ENCODE data around the gene KNG1.

Gene KNG1

DNA sequence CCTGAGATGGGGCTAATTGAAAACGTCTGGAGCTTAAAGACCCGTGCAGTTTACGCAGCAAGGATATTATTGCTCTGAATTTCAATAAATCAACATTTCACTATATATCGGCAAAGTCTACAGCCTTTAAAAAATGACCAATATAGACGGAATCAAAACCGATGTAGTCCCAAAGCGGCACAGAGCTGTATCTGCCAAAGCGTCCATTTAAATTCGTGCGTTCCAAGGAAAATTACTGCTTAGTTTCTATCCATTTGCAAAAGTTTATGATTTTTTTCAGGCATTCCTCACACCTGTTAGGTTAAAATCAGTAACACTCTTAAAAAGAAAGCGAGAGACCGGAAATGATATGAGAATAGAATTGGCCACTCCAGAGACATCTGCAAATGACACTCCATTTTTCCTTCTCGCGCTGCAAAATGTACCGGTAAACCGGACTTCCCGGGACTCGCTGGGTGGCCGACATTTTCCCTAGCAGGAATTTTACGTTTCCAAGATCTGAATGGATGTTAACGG lies 65.4 kb downstream of the KNG1 start:
- no peak for DNase-seq

DNA sequence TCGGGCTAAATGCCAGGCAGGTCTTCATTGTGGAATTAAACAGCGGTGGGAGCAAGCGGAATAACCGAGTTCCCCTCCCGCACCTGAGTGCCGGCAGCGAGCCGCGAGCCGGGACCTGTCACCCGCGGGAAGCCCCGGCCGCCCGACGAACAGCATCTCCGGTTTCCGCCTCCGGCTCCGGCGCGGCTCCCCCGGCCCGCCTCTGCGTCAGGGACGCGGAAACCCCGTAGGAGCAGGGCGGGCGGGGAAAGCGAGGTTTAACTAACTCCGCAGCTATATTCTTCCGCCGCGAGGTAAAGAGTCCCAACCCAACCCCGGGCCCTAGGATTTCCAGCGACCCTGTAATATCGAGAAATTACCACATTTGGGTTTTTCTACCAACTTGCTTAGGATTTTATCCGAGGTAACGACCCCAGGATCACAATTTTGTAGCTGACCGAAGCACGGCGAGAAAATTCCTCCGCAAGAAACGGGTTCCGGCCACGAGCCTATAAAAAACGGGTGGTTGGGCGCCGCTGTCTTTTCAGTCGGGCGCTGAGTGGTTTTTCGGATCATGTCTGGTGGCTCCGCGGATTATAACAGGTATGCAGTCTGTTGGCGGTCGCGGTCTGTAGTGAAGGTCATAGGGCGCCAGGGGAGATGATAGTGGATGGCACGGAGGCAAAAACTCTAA lies 66.0 kb downstream of the KNG1 start, which contains the start of gene EIF4A2:
TSS of gene EIF4A2 (plus strand) at position 520 of the 673 bp plus-strand sequence. CDS start at position 554, 34 bp downstream.
- DNase-seq: peak; percentile 68

GRCh38 chr3:186783731-186784515 lies 66.8 kb downstream of the KNG1 start:
- DNase-seq: peak; percentile 35

DNA sequence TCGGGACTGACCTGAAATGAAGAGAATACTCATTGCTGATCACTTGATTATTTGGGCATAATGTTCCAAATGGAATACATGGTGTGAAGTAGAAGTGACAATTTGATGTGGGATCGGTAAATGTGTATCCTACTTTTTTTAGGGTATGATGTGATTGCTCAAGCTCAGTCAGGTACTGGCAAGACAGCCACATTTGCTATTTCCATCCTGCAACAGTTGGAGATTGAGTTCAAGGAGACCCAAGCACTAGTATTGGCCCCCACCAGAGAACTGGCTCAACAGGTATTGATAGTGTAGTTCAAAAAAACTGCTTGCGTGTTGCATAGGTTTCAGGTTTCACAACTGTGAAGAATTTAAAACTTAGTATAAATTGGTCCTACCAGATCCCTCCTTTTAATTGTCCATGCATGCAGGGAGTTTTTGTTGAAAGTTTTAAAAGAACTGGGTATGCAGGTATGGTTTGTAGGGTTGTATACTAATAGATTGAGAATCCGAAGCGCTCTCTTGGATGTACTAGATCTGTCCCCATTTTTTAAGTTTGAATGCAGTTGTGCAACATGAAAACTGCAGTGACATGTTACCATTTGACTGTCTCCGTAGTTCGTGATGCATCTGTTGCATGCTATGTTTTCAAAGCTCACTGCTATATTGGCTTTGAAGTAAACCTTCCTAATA lies 67.8 kb downstream of the KNG1 start:
- no peak for DNase-seq

DNA sequence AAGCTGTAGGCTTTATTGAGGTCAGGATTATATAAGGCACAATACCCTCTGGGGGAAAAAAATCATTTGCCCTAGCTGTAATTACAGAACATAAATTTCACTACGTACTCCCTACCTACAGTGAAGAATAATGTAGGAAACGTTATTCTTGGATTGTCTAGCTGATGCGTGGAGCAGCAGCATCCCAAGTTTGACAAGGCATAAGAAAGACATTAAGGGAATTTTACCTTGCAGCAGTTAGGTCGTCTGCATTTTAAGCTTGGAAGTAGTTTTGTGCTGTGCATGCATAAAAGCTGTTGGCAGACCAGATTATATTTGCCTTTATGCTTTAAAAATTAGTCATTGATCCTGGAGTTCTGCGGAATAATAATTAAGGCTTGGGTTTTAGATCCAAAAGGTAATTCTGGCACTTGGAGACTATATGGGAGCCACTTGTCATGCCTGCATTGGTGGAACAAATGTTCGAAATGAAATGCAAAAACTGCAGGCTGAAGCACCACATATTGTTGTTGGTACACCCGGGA lies 68.4 kb downstream of the KNG1 start:
- no peak for DNase-seq

DNA sequence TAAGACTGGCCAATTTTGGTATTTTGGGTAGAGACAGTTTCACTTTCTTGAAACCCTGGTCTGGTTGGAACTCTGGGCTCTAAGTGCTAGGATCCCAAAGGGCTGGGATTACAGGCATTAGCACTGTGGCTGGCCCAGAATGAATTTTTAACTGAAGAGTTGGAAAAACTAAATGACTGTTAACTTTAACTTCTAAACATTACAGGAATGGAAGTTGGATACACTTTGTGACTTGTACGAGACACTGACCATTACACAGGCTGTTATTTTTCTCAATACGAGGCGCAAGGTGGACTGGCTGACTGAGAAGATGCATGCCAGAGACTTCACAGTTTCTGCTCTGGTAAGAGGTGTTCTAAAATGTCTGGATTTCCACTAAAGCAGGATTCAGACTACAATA lies 69.8 kb downstream of the KNG1 start:
- no peak for DNase-seq

DNA sequence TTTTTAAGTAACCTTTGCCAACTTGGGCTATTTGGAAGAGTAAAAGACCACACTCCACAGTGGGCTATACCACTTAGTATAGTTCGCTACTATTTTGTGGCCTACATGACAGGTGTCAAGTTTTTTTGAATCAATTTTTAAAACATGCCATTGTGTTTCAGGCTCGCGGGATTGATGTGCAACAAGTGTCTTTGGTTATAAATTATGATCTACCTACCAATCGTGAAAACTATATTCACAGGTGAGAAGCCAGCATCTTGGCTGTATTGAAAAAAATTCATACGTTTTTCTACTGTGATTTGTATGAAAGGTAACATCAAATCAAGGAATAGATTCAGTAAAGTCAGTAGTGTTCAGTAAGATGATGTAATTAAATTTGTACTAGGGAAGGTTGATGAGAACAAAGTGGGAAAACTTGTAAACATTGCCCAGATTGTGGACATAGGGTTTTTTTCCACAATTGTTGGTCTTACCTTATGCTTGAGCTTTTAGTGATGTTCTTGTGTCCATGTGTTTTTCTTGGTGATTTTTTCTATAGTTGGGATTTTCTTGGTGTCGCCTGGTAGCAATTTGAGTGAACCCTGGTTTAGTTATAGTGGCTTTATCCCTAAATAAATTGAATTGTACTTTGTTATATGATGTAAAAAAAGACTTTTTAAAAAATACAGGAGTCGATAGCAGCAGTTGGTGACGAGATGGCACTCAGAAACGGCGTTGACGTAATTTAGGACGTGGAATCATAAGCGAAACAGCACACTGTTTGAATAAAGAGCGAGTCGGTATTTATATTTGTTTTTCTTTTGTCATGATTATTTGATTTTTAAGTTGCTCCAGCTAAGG lies 70.7 kb downstream of the KNG1 start:
- DNase-seq: no peak

- no peak for DNase-seq
These were observed 71.6 kb downstream of the KNG1 start for GRCh38 chr3:186788482-186789370.

DNA sequence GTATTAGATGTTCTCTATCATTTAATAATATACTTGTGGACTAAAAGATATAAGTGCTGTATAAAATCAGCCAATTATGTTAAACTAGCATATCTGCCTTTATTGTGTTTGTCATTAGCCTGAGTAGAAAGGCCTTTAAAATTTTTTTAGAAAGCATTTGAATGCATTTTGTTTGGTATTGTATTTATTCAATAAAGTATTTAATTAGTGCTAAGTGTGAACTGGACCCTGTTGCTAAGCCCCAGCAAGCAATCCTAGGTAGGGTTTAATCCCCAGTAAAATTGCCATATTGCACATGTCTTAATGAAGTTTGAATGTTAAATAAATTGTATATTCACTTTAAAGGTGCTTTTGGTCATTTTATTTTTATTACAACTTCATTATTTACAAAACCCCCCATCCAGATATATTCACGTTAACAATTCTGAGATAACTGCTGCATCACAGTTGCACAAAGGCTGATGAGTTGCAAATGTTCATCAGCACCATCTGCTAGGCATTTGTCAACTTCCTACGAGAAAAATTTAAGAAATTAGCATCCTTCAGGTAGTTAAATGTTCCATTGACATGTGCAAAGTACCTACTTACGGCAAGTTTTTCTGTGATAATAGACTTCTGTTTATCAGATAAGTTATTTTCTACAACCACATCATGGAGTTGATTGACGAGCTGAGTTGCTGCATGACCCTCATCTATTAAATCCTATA lies 72.5 kb downstream of the KNG1 start:
- no peak for DNase-seq

- no peak for DNase-seq
These were observed 73.3 kb downstream of the KNG1 start for GRCh38 chr3:186790261-186790981.

Data from NCI-H1436 treated with DMSO at 0.1 percent for 48 hours (cell line).